Cardiac fibroblast (primary cell): ENCODE results near the gene FUOM.
"Not testable (repeated sequence)": the region's sequence is repeated elsewhere in the genome, so short reads cannot be mapped to it uniquely, and the experiment has no call there.

Experiments
- DNase-seq, 2 donors: peaks; one replicate each; pipeline versions ENCODE4 v3.0.0 to v3.0.0-alpha.2; 2010; ENCODE audit warnings: low read depth in 2 of 2
- H3K4me3 ChIP-seq, 2 donors: replicated peaks in 1 of 2; 1 replicate in 1 of 2; 2 replicates in 1 of 2; pipeline ENCODE4 v1.5.1; 2011; ENCODE audit warnings: low read depth in 2 of 2, low read length in 2 of 2, mild to moderate bottlenecking in 2 of 2, moderate library complexity in 1 of 2
- CTCF ChIP-seq: IDR thresholded peaks from one replicate; pipeline ENCODE4 v1.5.1; 2011; ENCODE audit warnings: low read depth, mild to moderate bottlenecking, low read length, inconsistent platforms

FUOM gene

GRCh38 chr10:133388236-133388972, 30.6 kb upstream of the FUOM start:
- no peak overlapping the region for H3K4me3 ChIP-seq
- no peak for TF ChIP-seq CTCF
- DNase-seq, result no peak

GRCh38 chr10:133386951-133387350, 29.1 kb upstream of the FUOM start:
- not testable (repeated sequence) for DNase-seq, H3K4me3 ChIP-seq

GRCh38 chr10:133385214-133385613, 27.4 kb upstream of the FUOM start:
- no peak overlapping the region for H3K4me3 ChIP-seq
- no peak for TF ChIP-seq CTCF
- DNase-seq, result no peak

- no peak for TF ChIP-seq CTCF
- H3K4me3 ChIP-seq, result no peak overlapping the region
- DNase-seq, result no peak
These were observed 26.3 kb upstream of the FUOM start for GRCh38 chr10:133384071-133384470.

GRCh38 chr10:133383551-133383950, 25.7 kb upstream of the FUOM start:
- no peak overlapping the region for H3K4me3 ChIP-seq
- no peak for DNase-seq
- no peak for TF ChIP-seq CTCF

GRCh38 chr10:133381036-133381435, 23.2 kb upstream of the FUOM start:
- no peak overlapping the region for H3K4me3 ChIP-seq
- no peak for DNase-seq
- TF ChIP-seq CTCF, result no peak

- DNase-seq, result no peak
- no peak for TF ChIP-seq CTCF
- H3K4me3 ChIP-seq, result peak overlapping the region; percentile 51 to 54
These were observed 22.2 kb upstream of the FUOM start for GRCh38 chr10:133379801-133380666.
